ENCODE measurements around the gene ANHX.

The ANHX gene

DNA sequence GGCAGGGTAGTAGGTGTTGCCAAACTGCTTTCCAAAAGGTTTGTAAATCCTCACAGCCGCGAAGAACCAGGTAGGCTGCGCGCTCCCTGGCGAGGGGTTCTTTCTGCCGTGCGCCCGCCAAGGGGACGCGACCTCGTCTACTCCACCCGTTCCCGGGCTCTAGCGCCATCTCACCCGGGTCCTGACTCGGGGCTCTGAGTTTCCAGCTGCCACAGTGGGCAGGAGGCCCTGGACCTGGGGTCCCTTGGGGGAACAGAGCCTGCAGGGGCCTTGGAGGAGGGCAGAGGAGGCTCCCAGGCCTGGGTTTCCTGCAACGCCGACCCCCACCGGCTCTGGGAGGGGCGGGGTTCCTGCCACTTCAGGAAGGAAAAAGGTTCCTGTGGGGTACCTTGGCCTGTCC is 706 bp downstream of the ANHX start:
- in situ Hi-C loops (cut with HindIII; ENCODE audit: low sequenced_read_pairs) = no loop called here
- TF ChIP-seq, protein P1, sequence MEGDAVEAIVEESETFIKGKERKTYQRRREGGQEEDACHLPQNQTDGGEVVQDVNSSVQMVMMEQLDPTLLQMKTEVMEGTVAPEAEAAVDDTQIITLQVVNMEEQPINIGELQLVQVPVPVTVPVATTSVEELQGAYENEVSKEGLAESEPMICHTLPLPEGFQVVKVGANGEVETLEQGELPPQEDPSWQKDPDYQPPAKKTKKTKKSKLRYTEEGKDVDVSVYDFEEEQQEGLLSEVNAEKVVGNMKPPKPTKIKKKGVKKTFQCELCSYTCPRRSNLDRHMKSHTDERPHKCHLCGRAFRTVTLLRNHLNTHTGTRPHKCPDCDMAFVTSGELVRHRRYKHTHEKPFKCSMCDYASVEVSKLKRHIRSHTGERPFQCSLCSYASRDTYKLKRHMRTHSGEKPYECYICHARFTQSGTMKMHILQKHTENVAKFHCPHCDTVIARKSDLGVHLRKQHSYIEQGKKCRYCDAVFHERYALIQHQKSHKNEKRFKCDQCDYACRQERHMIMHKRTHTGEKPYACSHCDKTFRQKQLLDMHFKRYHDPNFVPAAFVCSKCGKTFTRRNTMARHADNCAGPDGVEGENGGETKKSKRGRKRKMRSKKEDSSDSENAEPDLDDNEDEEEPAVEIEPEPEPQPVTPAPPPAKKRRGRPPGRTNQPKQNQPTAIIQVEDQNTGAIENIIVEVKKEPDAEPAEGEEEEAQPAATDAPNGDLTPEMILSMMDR (IDR thresholded peaks at IDR 0.05; ENCODE audit: low read depth, low read length, missing control alignments) = no peak
- DNase-seq (ENCODE audit: low read depth) = no peak
- H3K4me3 ChIP-seq (ENCODE audit: low read depth, low read length) = no peak overlapping the region

DNA sequence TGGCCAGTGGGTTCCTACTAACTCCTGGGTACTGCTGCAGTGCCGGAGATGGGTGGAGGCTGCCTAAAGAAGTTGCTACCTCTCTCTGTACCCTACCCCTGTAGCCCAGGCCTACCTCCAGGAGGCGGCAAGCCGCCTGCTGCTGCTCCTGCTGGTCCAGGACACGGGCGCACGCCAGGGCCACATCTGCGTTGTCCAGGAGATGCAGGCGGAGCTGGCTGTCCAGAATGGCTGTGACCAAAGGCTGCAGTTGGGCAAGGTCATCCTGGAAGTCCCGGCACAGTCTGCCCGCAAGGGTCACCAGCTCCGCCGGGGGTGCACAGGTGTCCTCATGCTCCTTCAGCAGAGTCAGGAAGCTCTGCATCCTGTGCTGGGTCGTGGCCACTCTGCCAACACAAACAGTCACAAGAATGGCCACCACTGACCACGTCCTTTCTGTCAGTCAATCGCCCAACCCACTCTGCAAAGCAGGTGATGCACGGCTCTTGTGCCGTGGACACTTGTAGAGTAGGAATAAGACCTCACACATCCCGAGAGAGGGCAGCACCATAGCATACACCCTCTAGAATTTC is 1.6 kb downstream of the ANHX start:
- in situ Hi-C loops (cut with HindIII; ENCODE audit: low sequenced_read_pairs) = no loop called here
- TF ChIP-seq, protein P1 (IDR thresholded peaks at IDR 0.05; ENCODE audit: low read depth, low read length, missing control alignments) = no peak
- H3K4me3 ChIP-seq (ENCODE audit: low read depth, low read length) = no peak overlapping the region
- DNase-seq (ENCODE audit: low read depth) = no peak

DNA sequence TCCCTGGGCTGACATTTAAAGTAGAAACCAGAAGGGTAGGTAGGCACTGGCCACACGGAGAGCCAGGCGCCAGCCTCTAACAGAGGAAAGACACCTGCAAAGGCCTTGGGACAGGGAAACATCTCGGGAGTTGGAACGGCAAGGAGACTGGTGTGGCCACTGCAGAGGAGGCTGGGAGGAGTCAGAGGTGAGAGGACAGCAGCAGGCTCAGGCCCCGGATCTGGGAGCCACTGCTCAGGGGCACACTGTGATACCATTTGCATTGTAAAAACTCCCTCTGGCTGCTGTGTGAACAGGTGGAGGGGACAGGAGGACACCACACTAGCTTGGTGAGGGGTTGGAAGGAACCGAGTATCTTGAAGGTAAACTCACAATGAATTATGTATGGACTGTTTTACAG is 2.7 kb downstream of the ANHX start:
- in situ Hi-C loops (cut with HindIII; ENCODE audit: low sequenced_read_pairs) = no loop called here
- TF ChIP-seq, protein P1 (IDR thresholded peaks at IDR 0.05; ENCODE audit: low read depth, low read length, missing control alignments) = no peak
- no peak overlapping the region for H3K4me3 ChIP-seq (ENCODE audit: low read depth, low read length)
- DNase-seq (ENCODE audit: low read depth) = no peak

GRCh38 chr12:133231001-133231400 is 4.7 kb downstream of the ANHX start:
- no peak for DNase-seq (ENCODE audit: low read depth)
- in situ Hi-C loops (cut with HindIII; ENCODE audit: low sequenced_read_pairs) = no loop called here
- TF ChIP-seq, protein P1 (IDR thresholded peaks at IDR 0.05; ENCODE audit: low read depth, low read length, missing control alignments) = no peak
- no peak overlapping the region for H3K4me3 ChIP-seq (ENCODE audit: low read depth, low read length)

DNA sequence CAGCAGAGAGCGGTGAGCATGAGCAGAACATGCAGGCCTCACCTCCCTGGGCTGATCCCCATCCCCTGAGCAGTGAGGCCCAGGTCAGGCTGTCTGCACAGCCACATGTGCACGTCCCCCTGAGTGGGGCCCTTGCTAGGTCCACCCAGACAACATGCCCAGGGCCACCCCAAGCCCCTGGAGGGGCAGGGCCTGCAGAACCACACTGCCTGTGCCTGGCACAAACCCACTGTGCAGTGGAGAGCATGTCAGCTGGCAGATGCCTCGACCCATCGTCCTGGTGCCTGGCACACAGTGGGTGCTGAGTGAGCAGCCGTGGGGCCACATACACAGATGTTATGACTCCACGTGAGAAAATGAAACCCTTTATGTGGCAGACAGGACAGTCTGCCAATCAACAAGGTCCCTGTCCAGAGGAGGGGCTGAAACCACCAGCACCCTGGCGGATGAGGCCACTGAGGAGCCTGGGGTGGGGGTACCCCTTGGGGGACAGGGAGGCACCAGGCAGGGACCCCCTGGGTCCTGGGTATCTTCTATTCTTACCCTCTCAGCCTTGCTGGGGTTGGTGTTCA is 8.3 kb downstream of the ANHX start:
- in situ Hi-C loops (cut with HindIII; ENCODE audit: low sequenced_read_pairs) = no loop called here
- H3K4me3 ChIP-seq (ENCODE audit: low read depth, low read length) = no peak overlapping the region

GRCh38 chr12:133226690-133227089 is 9.0 kb downstream of the ANHX start:
- DNase-seq (ENCODE audit: low read depth) = no peak
- in situ Hi-C loops (cut with HindIII; ENCODE audit: low sequenced_read_pairs) = no loop called here
- TF ChIP-seq, protein P1 (IDR thresholded peaks at IDR 0.05; ENCODE audit: low read depth, low read length, missing control alignments) = no peak
- no peak overlapping the region for H3K4me3 ChIP-seq (ENCODE audit: low read depth, low read length)

More for the DNA sequence above, 8.3 kb downstream of the ANHX start:
- TF ChIP-seq, protein P1 (IDR thresholded peaks at IDR 0.05; ENCODE audit: low read depth, low read length, missing control alignments) = no peak
- no peak for DNase-seq (ENCODE audit: low read depth)

All from astrocyte of the cerebellum (primary cell).